ENCODE measurements around the gene SECTM1.
A peak's percentile ranks its signal among the peaks of the same experiment; 100 is the strongest.

DNA sequence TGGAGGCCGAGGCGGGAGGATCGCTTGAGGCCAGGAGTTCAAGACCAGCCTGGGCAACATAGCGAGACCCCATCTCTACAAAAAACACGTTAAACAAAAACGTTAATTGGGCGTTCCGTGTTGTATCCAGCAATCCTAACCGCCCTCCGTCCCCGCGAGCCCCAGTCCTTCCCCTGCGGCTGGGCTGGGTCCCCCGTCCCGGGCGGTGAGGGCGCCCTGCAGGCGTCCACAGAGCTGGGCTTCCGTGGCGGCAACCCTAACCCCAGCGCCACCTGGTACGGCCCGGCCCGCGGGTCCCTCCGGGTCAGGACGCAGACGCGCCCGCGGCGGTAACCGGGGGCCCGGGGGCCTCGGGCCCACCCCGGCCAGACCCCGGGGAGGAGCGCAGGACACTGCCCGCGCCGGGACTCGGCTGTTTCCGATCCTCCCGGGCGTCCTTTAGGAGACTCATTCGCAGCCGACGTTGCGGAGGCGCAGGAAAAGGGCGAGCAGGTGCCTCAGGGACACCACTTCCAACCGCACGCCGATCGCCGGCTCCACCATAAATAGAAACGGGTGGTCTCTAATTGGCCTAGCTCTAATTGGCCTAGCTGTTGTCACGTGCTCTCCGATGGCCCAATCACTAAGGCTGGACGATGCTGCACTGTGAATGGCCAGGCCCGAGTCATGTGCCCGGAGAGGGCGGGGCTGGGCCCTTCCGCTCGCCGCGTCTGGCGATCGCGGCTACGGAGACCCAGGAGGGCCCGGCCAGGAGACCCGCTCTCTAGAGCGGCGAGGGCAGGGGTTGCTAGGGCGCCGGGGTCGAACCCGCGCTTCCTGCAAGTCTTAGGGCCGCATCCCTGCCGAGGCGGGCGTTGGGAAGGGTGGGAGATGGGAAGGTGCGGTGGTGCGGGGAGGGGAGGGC is 41.1 kb downstream of the SECTM1 start:
- TF ChIP-seq CTCF (conservative IDR thresholded peaks at IDR 0.05; ENCODE audit: low read depth in 2 of 2) (no peak), EZH2phosphoT487 (IDR thresholded peaks at IDR 0.05; ENCODE audit: unreplicated experiment) (no peak), POLR2AphosphoS5 (IDR thresholded peaks at IDR 0.05; ENCODE audit: low read depth) (peak; percentile 90), CREB1 (CRISPR knock-in tag; IDR thresholded peaks at IDR 0.05; ENCODE audit: low read depth) (no peak), ZNF114 (CRISPR knock-in tag; IDR thresholded peaks at IDR 0.05) (no peak), ETS1 (IDR thresholded peaks at IDR 0.05) (no peak), EZH2 (IDR thresholded peaks at IDR 0.05; ENCODE audit: low read depth, unreplicated experiment) (no peak), ZNF331 (CRISPR knock-in tag; IDR thresholded peaks at IDR 0.05; ENCODE audit: low read depth) (no peak)
